ENCODE results near the gene MCM3.

Gene MCM3

GRCh38 chr6:52317211-52317610 lies 32.7 kb upstream of the MCM3 start:
- Histone ChIP-seq H3K9ac (ENCODE audit: low read length) (no peak overlapping the region), H3K27ac (ENCODE audit: low read length) (no peak overlapping the region), H3K27me3 (ENCODE audit: control insufficient read depth, insufficient read depth, low read length) (no peaks in the 10 kb centered on the region), H3K36me3 (ENCODE audit: control insufficient read depth, low read depth, low read length) (no peaks in the 10 kb centered on the region), H3K9me3 (ENCODE audit: control insufficient read depth, low read depth, low read length) (no peaks in the 10 kb centered on the region), H3K4me3 (ENCODE audit: low read length) (no peak overlapping the region), H3K4me1 (ENCODE audit: control insufficient read depth, low read depth, low read length) (no peaks in the 10 kb centered on the region)

- Histone ChIP-seq H3K9ac (ENCODE audit: low read length) (no peak overlapping the region), H3K4me3 (ENCODE audit: low read length) (no peak overlapping the region), H3K27me3 (ENCODE audit: control insufficient read depth, insufficient read depth, low read length) (no peaks in the 10 kb centered on the region), H3K4me1 (ENCODE audit: control insufficient read depth, low read depth, low read length) (no peaks in the 10 kb centered on the region), H3K9me3 (ENCODE audit: control insufficient read depth, low read depth, low read length) (no peaks in the 10 kb centered on the region), H3K36me3 (ENCODE audit: control insufficient read depth, low read depth, low read length) (no peaks in the 10 kb centered on the region), H3K27ac (ENCODE audit: low read length) (no peak overlapping the region)
Measured at GRCh38 chr6:52314752-52315151, 30.2 kb upstream of the MCM3 start.

DNA sequence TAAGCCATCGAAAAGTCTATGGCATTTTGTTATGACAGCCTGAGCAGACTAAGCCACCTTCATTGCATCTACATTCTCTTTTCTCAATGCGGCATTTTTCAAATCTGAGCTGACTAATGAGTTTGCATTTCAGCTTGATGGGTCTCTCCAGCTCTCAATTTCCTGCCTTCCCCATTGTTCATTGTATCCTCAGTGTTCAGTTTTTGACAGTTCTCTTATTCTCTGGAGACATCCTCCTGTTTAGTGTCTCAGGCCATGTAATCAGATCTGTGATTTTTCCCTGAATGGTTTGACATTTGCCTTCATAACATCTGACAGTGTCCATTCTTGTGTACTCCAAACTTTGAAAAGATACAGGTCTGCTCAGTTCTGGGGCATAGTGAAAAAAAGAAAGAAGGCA lies 27.9 kb upstream of the MCM3 start:
- no peaks in the 10 kb centered on the region for H3K4me1 ChIP-seq (ENCODE audit: control insufficient read depth, low read depth, low read length)

GRCh38 chr6:52310932-52311331 lies 26.4 kb upstream of the MCM3 start:
- Histone ChIP-seq H3K4me1 (ENCODE audit: control insufficient read depth, low read depth, low read length) (no peaks in the 10 kb centered on the region), H3K9ac (ENCODE audit: low read length) (no peak overlapping the region), H3K9me3 (ENCODE audit: control insufficient read depth, low read depth, low read length) (no peaks in the 10 kb centered on the region), H3K27me3 (ENCODE audit: control insufficient read depth, insufficient read depth, low read length) (no peaks in the 10 kb centered on the region), H3K4me3 (ENCODE audit: low read length) (no peak overlapping the region), H3K36me3 (ENCODE audit: control insufficient read depth, low read depth, low read length) (no peaks in the 10 kb centered on the region), H3K27ac (ENCODE audit: low read length) (no peak overlapping the region)

More for the DNA sequence above, 27.9 kb upstream of the MCM3 start:
- Histone ChIP-seq H3K9ac (ENCODE audit: low read length) (no peak overlapping the region), H3K27me3 (ENCODE audit: control insufficient read depth, insufficient read depth, low read length) (no peaks in the 10 kb centered on the region), H3K36me3 (ENCODE audit: control insufficient read depth, low read depth, low read length) (no peaks in the 10 kb centered on the region), H3K27ac (ENCODE audit: low read length) (no peak overlapping the region), H3K9me3 (ENCODE audit: control insufficient read depth, low read depth, low read length) (no peaks in the 10 kb centered on the region), H3K4me3 (ENCODE audit: low read length) (no peak overlapping the region)

DNA sequence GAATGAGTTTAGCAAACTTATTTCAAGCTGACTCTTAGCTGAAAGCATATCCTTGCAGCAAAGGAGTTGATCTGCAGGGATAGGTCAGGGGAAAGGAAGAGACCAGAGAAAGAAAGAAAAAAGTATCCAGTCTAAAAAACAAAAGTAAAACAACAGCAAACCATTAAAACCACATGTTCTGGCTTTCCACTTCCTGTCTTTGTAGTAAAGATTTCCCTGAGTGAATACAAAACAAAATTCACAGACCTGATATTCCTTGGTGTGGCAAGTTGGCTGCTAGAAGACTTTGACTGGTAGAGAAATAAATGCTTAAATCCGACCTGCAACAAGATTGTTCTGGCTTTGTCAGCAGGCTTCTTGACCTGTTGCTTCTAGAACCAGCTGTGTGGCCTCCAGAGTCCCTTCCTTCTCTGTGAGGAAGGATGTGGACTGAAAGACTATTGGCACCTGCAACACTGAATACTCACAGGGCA lies 23.4 kb upstream of the MCM3 start:
- Histone ChIP-seq H3K27ac (ENCODE audit: low read length) (no peak overlapping the region), H3K9ac (ENCODE audit: low read length) (no peak overlapping the region), H3K9me3 (ENCODE audit: control insufficient read depth, low read depth, low read length) (no peaks in the 10 kb centered on the region), H3K4me3 (ENCODE audit: low read length) (no peak overlapping the region), H3K27me3 (ENCODE audit: control insufficient read depth, insufficient read depth, low read length) (no peaks in the 10 kb centered on the region), H3K36me3 (ENCODE audit: control insufficient read depth, low read depth, low read length) (no peaks in the 10 kb centered on the region), H3K4me1 (ENCODE audit: control insufficient read depth, low read depth, low read length) (no peaks in the 10 kb centered on the region)

GRCh38 chr6:52306972-52307870 lies 22.7 kb upstream of the MCM3 start:
- Histone ChIP-seq H3K36me3 (ENCODE audit: control insufficient read depth, low read depth, low read length) (no peaks in the 10 kb centered on the region), H3K4me3 (ENCODE audit: low read length) (peak overlapping the region; percentile 54), H3K4me1 (ENCODE audit: control insufficient read depth, low read depth, low read length) (no peaks in the 10 kb centered on the region), H3K27me3 (ENCODE audit: control insufficient read depth, insufficient read depth, low read length) (no peaks in the 10 kb centered on the region), H3K27ac (ENCODE audit: low read length) (no peak overlapping the region), H3K9ac (ENCODE audit: low read length) (no peak overlapping the region), H3K9me3 (ENCODE audit: control insufficient read depth, low read depth, low read length) (no peaks in the 10 kb centered on the region)

DNA sequence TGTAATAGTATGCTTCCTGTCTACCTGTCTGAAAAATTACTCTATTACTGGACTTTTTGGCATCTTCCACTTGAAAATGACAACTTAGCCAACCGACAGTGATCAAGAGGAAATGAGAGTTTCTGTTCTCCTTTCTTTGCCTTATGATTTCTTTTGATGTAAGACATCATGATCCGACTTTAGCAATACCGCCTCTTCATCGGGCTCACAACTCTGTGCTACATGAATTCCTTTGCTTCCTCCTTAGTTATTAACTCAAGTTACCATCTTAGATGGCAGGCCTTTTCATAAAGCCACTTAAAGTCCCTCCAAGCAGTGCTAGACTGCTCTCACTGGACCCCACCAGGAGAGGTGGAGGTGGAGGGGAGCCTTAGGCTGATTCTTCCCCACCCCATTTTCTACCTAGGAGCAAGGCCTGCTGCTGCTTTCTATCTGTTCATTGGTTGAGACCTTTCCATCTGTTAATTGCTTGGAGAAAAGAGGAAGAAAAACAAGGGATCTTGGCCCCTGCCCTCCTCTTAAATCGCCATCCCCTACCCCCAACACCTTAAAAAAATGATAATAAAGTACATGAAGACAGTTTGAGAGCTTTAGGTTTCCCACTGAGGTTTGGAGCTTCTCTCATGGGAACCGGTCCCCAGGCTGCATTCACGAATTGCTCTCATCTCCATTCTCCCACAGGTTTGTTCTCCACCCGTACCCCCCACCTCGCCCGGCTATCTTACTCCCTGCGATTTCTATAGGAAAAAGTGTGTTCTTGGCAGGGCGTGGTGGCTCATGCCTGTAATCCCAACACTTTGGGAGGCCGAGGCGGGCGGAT lies 21.6 kb upstream of the MCM3 start:
- H3K4me1 ChIP-seq (ENCODE audit: control insufficient read depth, low read depth, low read length): no peaks in the 10 kb centered on the region
- no peaks in the 10 kb centered on the region for H3K27me3 ChIP-seq (ENCODE audit: control insufficient read depth, insufficient read depth, low read length)
- no peaks in the 10 kb centered on the region for H3K9me3 ChIP-seq (ENCODE audit: control insufficient read depth, low read depth, low read length)
- H3K9ac ChIP-seq (ENCODE audit: low read length): no peak overlapping the region
- H3K27ac ChIP-seq (ENCODE audit: low read length): no peak overlapping the region
- H3K36me3 ChIP-seq (ENCODE audit: control insufficient read depth, low read depth, low read length): no peaks in the 10 kb centered on the region
- H3K4me3 ChIP-seq (ENCODE audit: low read length): no peak overlapping the region

- H3K27ac ChIP-seq (ENCODE audit: low read length): no peak overlapping the region
- no peak overlapping the region for H3K9ac ChIP-seq (ENCODE audit: low read length)
- H3K9me3 ChIP-seq (ENCODE audit: control insufficient read depth, low read depth, low read length): no peaks in the 10 kb centered on the region
- H3K4me1 ChIP-seq (ENCODE audit: control insufficient read depth, low read depth, low read length): no peaks in the 10 kb centered on the region
- no peaks in the 10 kb centered on the region for H3K36me3 ChIP-seq (ENCODE audit: control insufficient read depth, low read depth, low read length)
- no peaks in the 10 kb centered on the region for H3K27me3 ChIP-seq (ENCODE audit: control insufficient read depth, insufficient read depth, low read length)
- no peak overlapping the region for H3K4me3 ChIP-seq (ENCODE audit: low read length)
Measured at GRCh38 chr6:52305411-52305810, 20.9 kb upstream of the MCM3 start.

DNA sequence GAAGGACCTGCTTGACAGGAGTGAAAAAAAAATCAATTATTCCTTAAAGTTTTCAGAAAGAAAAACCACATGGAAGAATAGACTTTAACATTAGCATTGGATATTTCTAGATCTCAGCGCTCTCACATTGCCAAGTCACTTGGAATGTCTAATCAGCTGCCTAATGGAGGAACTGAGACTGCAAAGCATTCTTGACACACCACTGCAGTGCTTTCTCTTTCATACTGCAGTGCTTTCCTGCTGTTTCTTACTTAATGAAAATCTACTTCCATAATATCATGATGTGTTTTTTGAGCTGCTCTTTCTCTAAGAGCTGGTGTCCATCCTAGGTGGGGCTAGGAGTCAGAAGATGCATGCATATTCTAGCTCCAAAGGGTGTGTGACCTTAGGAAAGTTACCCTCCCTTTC lies 20.4 kb upstream of the MCM3 start:
- no peaks in the 10 kb centered on the region for H3K9me3 ChIP-seq (ENCODE audit: control insufficient read depth, low read depth, low read length)
- H3K36me3 ChIP-seq (ENCODE audit: control insufficient read depth, low read depth, low read length): no peaks in the 10 kb centered on the region
- H3K9ac ChIP-seq (ENCODE audit: low read length): no peak overlapping the region
- no peaks in the 10 kb centered on the region for H3K27me3 ChIP-seq (ENCODE audit: control insufficient read depth, insufficient read depth, low read length)
- no peaks in the 10 kb centered on the region for H3K4me1 ChIP-seq (ENCODE audit: control insufficient read depth, low read depth, low read length)
- no peak overlapping the region for H3K4me3 ChIP-seq (ENCODE audit: low read length)
- H3K27ac ChIP-seq (ENCODE audit: low read length): no peak overlapping the region

- Histone ChIP-seq H3K4me3 (ENCODE audit: low read length) (no peak overlapping the region), H3K9me3 (ENCODE audit: control insufficient read depth, low read depth, low read length) (no peaks in the 10 kb centered on the region), H3K9ac (ENCODE audit: low read length) (no peak overlapping the region), H3K27me3 (ENCODE audit: control insufficient read depth, insufficient read depth, low read length) (no peaks in the 10 kb centered on the region), H3K36me3 (ENCODE audit: control insufficient read depth, low read depth, low read length) (no peaks in the 10 kb centered on the region), H3K27ac (ENCODE audit: low read length) (no peak overlapping the region), H3K4me1 (ENCODE audit: control insufficient read depth, low read depth, low read length) (no peaks in the 10 kb centered on the region)
Measured at GRCh38 chr6:52303178-52303577, 18.6 kb upstream of the MCM3 start.

- Histone ChIP-seq H3K4me3 (ENCODE audit: low read length) (no peak overlapping the region), H3K4me1 (ENCODE audit: control insufficient read depth, low read depth, low read length) (no peaks in the 10 kb centered on the region), H3K9ac (ENCODE audit: low read length) (no peak overlapping the region), H3K27ac (ENCODE audit: low read length) (no peak overlapping the region), H3K27me3 (ENCODE audit: control insufficient read depth, insufficient read depth, low read length) (no peaks in the 10 kb centered on the region), H3K9me3 (ENCODE audit: control insufficient read depth, low read depth, low read length) (no peaks in the 10 kb centered on the region), H3K36me3 (ENCODE audit: control insufficient read depth, low read depth, low read length) (no peaks in the 10 kb centered on the region)
Measured at GRCh38 chr6:52301326-52301725, 16.8 kb upstream of the MCM3 start.
